Activated B cell treated with CpG ODN at 0.5 μM for 24 hours (primary cell): ENCODE results near the gene IMPG1. TPM values are rescaled to one million over a fixed set of nuclear protein-coding genes. Genes with fewer than 3 reads are reported as not detected.

Experiments used
- ATAC-seq: fragments of 200-7000 bp; cut with Tn5 transposase; one replicate; pipeline ENCODE4 v1.10.0; 2021; ENCODE audit warnings: low read depth, mild to moderate bottlenecking, moderate library complexity
- CTCF ChIA-PET: fragments of 350-600 bp; sonication (Branson Sonifier 250); formaldehyde crosslinking; loops from one replicate; lab custom pipeline; 2021; ENCODE audit warnings: antibody characterized with exemption; lab: Charles Lee
- POLR2A ChIA-PET: fragments of 350-600 bp; sonication (Branson Sonifier 250); formaldehyde crosslinking; loops from one replicate; lab custom pipeline; 2021; ENCODE audit warnings: antibody characterized with exemption; lab: Charles Lee
- DNase-seq: peaks from one replicate; pipeline ENCODE4 v3.0.0; 2022
- H3K27ac Mint-ChIP-seq: one replicate; pipeline ENCODE4 v1.8.0; 2020; ENCODE audit warnings: mixed read lengths
- H3K27me3 Mint-ChIP-seq: one replicate; pipeline ENCODE4 v1.8.0; 2021; ENCODE audit warnings: mixed read lengths
- H3K36me3 Mint-ChIP-seq: one replicate; pipeline ENCODE4 v1.8.0; 2021; ENCODE audit warnings: low read depth, mixed read lengths
- H3K4me1 Mint-ChIP-seq: one replicate; pipeline ENCODE4 v1.8.0; 2021; ENCODE audit warnings: mixed read lengths
- H3K4me3 Mint-ChIP-seq: one replicate; pipeline ENCODE4 v1.8.0; 2020; ENCODE audit warnings: mild to moderate bottlenecking, mixed read lengths
- H3K9me3 Mint-ChIP-seq: one replicate; pipeline ENCODE4 v1.8.0; 2020; ENCODE audit warnings: mixed read lengths
- CTCF ChIP-seq: fragments of 200-600 bp; IDR thresholded peaks from one replicate; pipeline ENCODE4 v1.8.0; 2022; ENCODE audit warnings: antibody characterized with exemption, mild to moderate bottlenecking
- intact Hi-C: fragments of 100-400 bp; cut with micrococcal nuclease; formaldehyde crosslinking; loops from one replicate; pipeline ENCODE4 v1.15.1; 2024
- total RNA-seq: library from RNA; stranded (reverse); gene quantifications from 2 replicates; pipeline ENCODE4 v1.2.3, GENCODE V29; 2022

Gene IMPG1
- total RNA-seq, 1 donor from 2014 or later: not detected

DNA sequence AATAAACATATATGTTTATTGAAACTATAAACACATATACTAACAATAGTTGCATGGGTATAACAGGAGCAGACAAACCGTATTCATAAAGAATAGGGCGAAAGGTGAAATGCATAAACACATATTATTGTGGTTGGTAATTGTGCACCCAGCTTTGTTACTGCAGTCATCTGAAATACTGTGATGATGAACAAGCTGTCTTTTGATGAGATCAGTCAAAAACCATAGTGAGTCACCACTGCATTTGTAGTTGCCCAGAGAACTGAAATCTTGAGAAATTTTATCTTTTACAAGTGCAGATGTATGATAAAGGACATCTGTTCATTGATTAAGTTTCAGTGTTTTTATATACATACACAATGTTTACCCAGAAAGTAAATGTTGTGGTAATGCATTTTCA lies 189.7 kb downstream of the IMPG1 start:
- DNase-seq: no peak
- H3K27me3 Mint-ChIP-seq: no peaks in the 10 kb centered on the region
- no peaks in the 10 kb centered on the region for H3K9me3 Mint-ChIP-seq
- TF ChIP-seq CTCF: no peak
- H3K4me1 Mint-ChIP-seq: no peaks in the 10 kb centered on the region
- POLR2A ChIA-PET: no interaction called here
- H3K36me3 Mint-ChIP-seq: no peaks in the 10 kb centered on the region
- ATAC-seq: no peak
- H3K27ac Mint-ChIP-seq: no peak overlapping the region
- intact Hi-C loops: no loop called here
- H3K4me3 Mint-ChIP-seq: no peak overlapping the region
- CTCF ChIA-PET: interaction anchor here (3.6 kb wide), 1 partner anchor 11 kb away, joined by 16 read pairs; no protein-coding TSS in a partner anchor

GRCh38 chr6:75880305-75880704 lies 192.2 kb downstream of the IMPG1 start:
- CTCF ChIA-PET: interaction anchor here (1.5 kb wide), 1 partner anchor 13 kb away, joined by 5 read pairs; no protein-coding TSS in a partner anchor
- POLR2A ChIA-PET: no interaction called here
- DNase-seq (no peak), ATAC-seq (no peak)
- H3K36me3 Mint-ChIP-seq: no peaks in the 10 kb centered on the region
- intact Hi-C loops: no loop called here
- no peak overlapping the region for H3K4me3 Mint-ChIP-seq
- no peaks in the 10 kb centered on the region for H3K4me1 Mint-ChIP-seq
- H3K9me3 Mint-ChIP-seq: no peaks in the 10 kb centered on the region
- no peaks in the 10 kb centered on the region for H3K27me3 Mint-ChIP-seq
- TF ChIP-seq CTCF: no peak
- H3K27ac Mint-ChIP-seq: no peak overlapping the region

GRCh38 chr6:75876152-75876551 lies 196.3 kb downstream of the IMPG1 start:
- Mint-ChIP-seq H3K4me3 (no peak overlapping the region), H3K36me3 (no peaks in the 10 kb centered on the region), H3K27ac (no peak overlapping the region), H3K27me3 (no peaks in the 10 kb centered on the region), H3K9me3 (no peaks in the 10 kb centered on the region), H3K4me1 (no peaks in the 10 kb centered on the region)
- POLR2A ChIA-PET: no interaction called here
- TF ChIP-seq CTCF: no peak
- CTCF ChIA-PET: interaction anchor here (0.6 kb wide), 1 partner anchor 531 kb away, joined by 3 read pairs; no protein-coding TSS in a partner anchor
- intact Hi-C loops: no loop called here
- no peak for DNase-seq
- ATAC-seq: no peak

GRCh38 chr6:75874224-75874623 lies 198.2 kb downstream of the IMPG1 start:
- peaks cover 2% of the 10 kb centered on the region for H3K27me3 Mint-ChIP-seq
- no peak for DNase-seq
- ChIA-PET POLR2A (no interaction called here), CTCF (no interaction called here)
- H3K4me3 Mint-ChIP-seq: no peak overlapping the region
- intact Hi-C loops: no loop called here
- H3K36me3 Mint-ChIP-seq: no peaks in the 10 kb centered on the region
- H3K27ac Mint-ChIP-seq: no peak overlapping the region
- no peak for ATAC-seq
- H3K4me1 Mint-ChIP-seq: no peaks in the 10 kb centered on the region
- H3K9me3 Mint-ChIP-seq: no peaks in the 10 kb centered on the region
- no peak for TF ChIP-seq CTCF
